ENCODE data around the gene RAB2B. TPM values are rescaled to one million over a fixed set of nuclear protein-coding genes. Genes with fewer than 3 reads are reported as not detected.

The RAB2B gene
- 25.2 and 25.4 TPM in 2 replicates for total RNA-seq (2022)
- percentile 77 among the genes with signal in this experiment for Bru-seq, nascent RNA
- BruChase-seq, experiment 1, labeled RNA remaining after a 6-hour chase = percentile 89 among the genes with signal in this experiment
- BruChase-seq, experiment 2, labeled RNA remaining after a 2-hour chase = percentile 89 among the genes with signal in this experiment
- long read RNA-seq, partial matches to known transcripts = 0 of 2 reads
- long read RNA-seq, other reads (novel, unspliced or antisense) = 1 of 2 reads

DNA sequence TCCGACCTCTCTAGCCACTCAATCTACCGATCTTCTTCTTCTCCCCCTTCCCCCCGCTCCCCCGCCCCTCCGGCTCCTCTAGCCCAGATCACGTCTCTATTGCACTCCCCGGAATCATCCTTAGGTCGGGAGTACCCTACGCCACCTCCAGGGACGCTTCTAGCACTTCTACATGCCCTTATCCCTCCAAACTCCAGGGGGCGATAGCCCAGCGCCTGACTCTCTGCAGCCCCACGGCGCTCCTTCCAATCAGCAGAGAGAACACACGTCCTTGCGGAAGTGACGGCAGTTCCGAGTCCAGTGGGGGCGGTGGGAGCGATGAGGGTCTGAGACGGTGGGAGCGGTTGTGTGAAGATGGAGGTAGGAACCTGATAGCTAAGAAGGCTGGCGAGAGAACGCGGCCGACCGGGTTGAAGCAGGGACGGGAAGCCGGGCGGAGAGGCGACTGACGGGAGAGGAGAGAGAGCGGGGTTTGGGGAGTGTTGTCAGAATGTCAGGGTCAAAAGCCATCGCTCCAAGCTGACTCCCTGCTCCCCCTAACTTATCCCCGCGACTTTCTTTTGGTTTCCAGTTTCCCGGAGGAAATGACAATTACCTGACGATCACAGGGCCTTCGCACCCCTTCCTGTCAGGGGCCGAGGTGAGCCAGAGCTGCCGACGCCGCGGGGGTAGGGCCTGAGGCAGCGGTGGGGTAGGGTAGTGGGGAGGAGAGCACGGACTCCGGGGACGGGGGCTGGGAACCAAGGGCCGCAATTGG lies at the start of gene RAB2B, which contains the start of gene TOX4:
Gene RAB2B (minus strand): TSS at position 35 of the 757 bp plus-strand sequence. CDS start 87 bp downstream, outside the sequence.
Gene TOX4 (plus strand): TSS at position 271 of the 757 bp plus-strand sequence. CDS start 84 bp downstream, at position 355.
- peaks cover 22% of the 10 kb centered on the region for H3K36me3 Mint-ChIP-seq (ENCODE audit: insufficient read depth, unreplicated experiment)
- H3K4me1 Mint-ChIP-seq (ENCODE audit: low read depth, unreplicated experiment) = peaks cover 8% of the 10 kb centered on the region
- TF ChIP-seq, protein P1, sequence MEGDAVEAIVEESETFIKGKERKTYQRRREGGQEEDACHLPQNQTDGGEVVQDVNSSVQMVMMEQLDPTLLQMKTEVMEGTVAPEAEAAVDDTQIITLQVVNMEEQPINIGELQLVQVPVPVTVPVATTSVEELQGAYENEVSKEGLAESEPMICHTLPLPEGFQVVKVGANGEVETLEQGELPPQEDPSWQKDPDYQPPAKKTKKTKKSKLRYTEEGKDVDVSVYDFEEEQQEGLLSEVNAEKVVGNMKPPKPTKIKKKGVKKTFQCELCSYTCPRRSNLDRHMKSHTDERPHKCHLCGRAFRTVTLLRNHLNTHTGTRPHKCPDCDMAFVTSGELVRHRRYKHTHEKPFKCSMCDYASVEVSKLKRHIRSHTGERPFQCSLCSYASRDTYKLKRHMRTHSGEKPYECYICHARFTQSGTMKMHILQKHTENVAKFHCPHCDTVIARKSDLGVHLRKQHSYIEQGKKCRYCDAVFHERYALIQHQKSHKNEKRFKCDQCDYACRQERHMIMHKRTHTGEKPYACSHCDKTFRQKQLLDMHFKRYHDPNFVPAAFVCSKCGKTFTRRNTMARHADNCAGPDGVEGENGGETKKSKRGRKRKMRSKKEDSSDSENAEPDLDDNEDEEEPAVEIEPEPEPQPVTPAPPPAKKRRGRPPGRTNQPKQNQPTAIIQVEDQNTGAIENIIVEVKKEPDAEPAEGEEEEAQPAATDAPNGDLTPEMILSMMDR (IDR thresholded peaks at IDR 0.05; ENCODE audit: unreplicated experiment) = peak; percentile 84
- H3K27ac Mint-ChIP-seq (ENCODE audit: unreplicated experiment) = peak within 1 kb of the TSS; percentile 75
- H3K9me3 Mint-ChIP-seq (ENCODE audit: low read depth, unreplicated experiment) = no peaks in the 10 kb centered on the region
- no peaks in the 10 kb centered on the region for H3K27me3 Mint-ChIP-seq (ENCODE audit: unreplicated experiment)
- peak; percentile 96 for DNase-seq
- peak within 1 kb of the TSS; percentile 77 for H3K4me3 Mint-ChIP-seq (ENCODE audit: low read depth, unreplicated experiment)
- CTCF ChIA-PET = interaction anchor here (0.6 to 2.8 kb wide), 6 partner anchors 13 to 97 kb away, joined by 3 to 9 read pairs (median 4); partner anchors contain the start of genes CHD8 and METTL3
- BruUV-seq (replicated peaks) = no TSS peak
- intact Hi-C loops (cut with micrococcal nuclease; ENCODE audit: unreplicated experiment) = no loop called here

DNA sequence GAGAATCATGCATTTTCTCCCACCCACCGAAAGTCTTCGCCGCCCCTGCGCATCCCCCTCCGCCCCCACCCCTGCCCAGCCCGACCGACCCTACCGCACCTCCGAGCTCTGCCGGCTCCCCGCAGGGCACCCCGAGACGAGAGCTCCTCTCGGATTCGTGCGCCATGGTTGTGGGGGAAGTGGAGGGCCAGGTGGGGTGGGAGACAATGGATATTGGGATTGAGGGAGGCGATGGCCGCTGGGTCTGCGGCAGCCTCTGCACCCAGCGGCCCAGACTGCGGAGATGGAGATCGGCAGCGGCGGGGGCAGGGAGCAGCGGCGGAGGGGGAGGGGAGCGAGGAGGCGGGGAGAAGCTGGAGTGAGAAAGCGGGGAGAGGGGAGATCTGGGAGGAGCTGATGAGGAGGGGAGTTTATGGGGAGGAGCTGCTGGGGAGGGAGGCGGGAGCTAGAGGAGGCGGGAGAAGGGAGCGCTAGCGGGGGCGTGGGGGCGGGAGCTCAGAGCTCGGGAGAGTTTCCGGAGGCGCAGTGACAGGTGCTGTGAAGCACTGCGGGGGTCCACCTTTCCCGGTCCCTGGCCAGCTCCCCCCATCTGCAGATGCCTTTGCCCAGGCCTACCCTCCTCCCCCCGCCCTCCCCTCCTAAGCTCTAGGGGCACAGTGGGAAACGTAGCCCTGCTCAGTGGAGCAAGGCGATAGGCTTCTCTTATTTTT lies 49.4 kb upstream of the RAB2B start, which contains the start of gene SALL2:
Gene SALL2 (minus strand): TSS at position 385 of the 710 bp plus-strand sequence. CDS start 219 bp downstream, at position 166.
- no peaks in the 10 kb centered on the region for H3K9me3 Mint-ChIP-seq (ENCODE audit: low read depth, unreplicated experiment)
- BruUV-seq (replicated peaks) = no TSS peak
- DNase-seq = peak; percentile 61
- TF ChIP-seq, protein P1 (IDR thresholded peaks at IDR 0.05; ENCODE audit: unreplicated experiment) = no peak
- H3K4me1 Mint-ChIP-seq (ENCODE audit: low read depth, unreplicated experiment) = no peaks in the 10 kb centered on the region
- H3K27ac Mint-ChIP-seq (ENCODE audit: unreplicated experiment) = no peak within 1 kb of the TSS
- H3K36me3 Mint-ChIP-seq (ENCODE audit: insufficient read depth, unreplicated experiment) = peaks cover 11% of the 10 kb centered on the region
- intact Hi-C loops (cut with micrococcal nuclease; ENCODE audit: unreplicated experiment) = no loop called here
- CTCF ChIA-PET = interaction anchor here (0.8 kb wide), 1 partner anchor 9 kb away, joined by 3 read pairs; no protein-coding TSS in a partner anchor
- H3K4me3 Mint-ChIP-seq (ENCODE audit: low read depth, unreplicated experiment) = peak within 1 kb of the TSS; percentile 72
- peaks cover 23% of the 10 kb centered on the region for H3K27me3 Mint-ChIP-seq (ENCODE audit: unreplicated experiment)

DNA sequence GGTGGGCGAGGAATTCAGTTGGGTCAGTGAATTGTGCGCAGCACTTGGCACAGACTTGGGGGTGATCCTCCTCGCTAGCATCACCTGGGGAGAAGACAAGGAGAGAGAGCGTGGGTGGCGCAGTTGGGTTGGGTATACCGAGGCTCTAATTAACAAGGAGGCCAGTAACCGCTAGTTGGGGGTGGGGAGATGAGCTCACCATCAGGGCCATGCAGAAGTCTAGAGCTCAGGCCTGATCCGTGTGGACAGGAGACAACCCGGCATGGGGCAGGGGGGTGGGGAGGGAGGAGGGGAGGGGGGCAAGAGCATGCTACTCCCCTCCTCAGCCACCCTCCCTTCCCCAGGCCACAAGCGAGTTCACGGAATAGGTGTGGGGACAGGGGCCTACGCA lies 48.8 kb upstream of the RAB2B start:
- no TSS peak for BruUV-seq (replicated peaks)
- Mint-ChIP-seq H3K4me1 (ENCODE audit: low read depth, unreplicated experiment) (no peaks in the 10 kb centered on the region), H3K36me3 (ENCODE audit: insufficient read depth, unreplicated experiment) (peaks cover 11% of the 10 kb centered on the region), H3K27ac (ENCODE audit: unreplicated experiment) (no peak overlapping the region), H3K27me3 (ENCODE audit: unreplicated experiment) (peaks cover 23% of the 10 kb centered on the region), H3K4me3 (ENCODE audit: low read depth, unreplicated experiment) (peak overlapping the region; percentile 72), H3K9me3 (ENCODE audit: low read depth, unreplicated experiment) (no peaks in the 10 kb centered on the region)
- CTCF ChIA-PET = no interaction called here
- intact Hi-C loops (cut with micrococcal nuclease; ENCODE audit: unreplicated experiment) = no loop called here
- TF ChIP-seq, protein P1 (IDR thresholded peaks at IDR 0.05; ENCODE audit: unreplicated experiment) = no peak
- no peak for DNase-seq

All from Calu3 (cell line).